Right lobe of liver (tissue), 4 donors: ENCODE results near the gene JCAD.

Experiments used
- CTCF ChIP-seq, 4 donors: fragments of 200-600 bp in 3 of 4; fragments of 450-650 bp in 1 of 4; IDR thresholded peaks; one replicate each; pipeline versions ENCODE4 v1.5.1 to v1.8.0; 2016 to 2022; ENCODE audit warnings: antibody characterized with exemption in 4 of 4, mild to moderate bottlenecking in 2 of 4
- POLR2A ChIP-seq: fragments of 450-650 bp; IDR thresholded peaks from one replicate; pipeline ENCODE4 v1.6.1; 2017; ENCODE audit warnings: antibody characterized with exemption, mild to moderate bottlenecking
- donor health status: DM: no; HTN: no; CAD: no.
- donor health status: DM: no; HTN: no; CAD: no.
- donor health status: DM: no; HTN: yes; CAD: no.

- no peak for TF ChIP-seq POLR2A
- no peak for TF ChIP-seq CTCF (IDR thresholded peaks at IDR 0.05)
These were observed 23.0 kb downstream of the JCAD start for GRCh38 chr10:30036341-30036740.
